HepG2 (cell line): ENCODE measurements around the gene GPR42. TPM values are rescaled to one million over a fixed set of nuclear protein-coding genes. Genes with fewer than 3 reads are reported as not detected.

Experiments used
- GATA4 ChIP-seq: sonication (generic); IDR thresholded peaks from 2 replicates; pipeline ENCODE4 v1.6.1; 2016; ENCODE audit warnings: antibody characterized with exemption, low read depth, borderline replicate concordance
- NR2F6 ChIP-seq, 2 experiments: IDR thresholded peaks; 2 replicates each; pipeline ENCODE4 v1.6.1; 2016; ENCODE audit warnings: antibody characterized with exemption in 1 of 2, mild to moderate bottlenecking in 1 of 2
- SAP130 ChIP-seq: IDR thresholded peaks from 2 replicates; pipeline ENCODE4 v1.6.1; 2016; ENCODE audit warnings: low read depth
- SOX13 ChIP-seq, 3 experiments: fragments of 450-650 bp in 1 of 3; sonication (generic) in 1 of 3; formaldehyde crosslinking in 1 of 3; IDR thresholded peaks in 2 of 3; conservative IDR thresholded peaks in 1 of 3; 2 replicates each; pipeline versions ENCODE4 v1.5.0 to v1.6.1; 2016 to 2020; ENCODE audit warnings: antibody characterized with exemption in 1 of 3, mild to moderate bottlenecking in 1 of 3, missing compliant biosample characterization in 1 of 3, missing genetic modification reagents in 1 of 3, moderate library complexity in 1 of 3
- ZNF318 ChIP-seq: sonication (generic); formaldehyde crosslinking; IDR thresholded peaks from 2 replicates; pipeline ENCODE4 v1.4.0; 2020; ENCODE audit warnings: mild to moderate bottlenecking, missing genetic modification reagents
- ZNF414 ChIP-seq: sonication (generic); formaldehyde crosslinking; IDR thresholded peaks from 2 replicates; pipeline ENCODE4 v1.5.0; 2020; ENCODE audit warnings: missing genetic modification reagents
- ZNF644 ChIP-seq: IDR thresholded peaks from 2 replicates; pipeline ENCODE4 v1.6.1; 2016; ENCODE audit warnings: low read depth
- ZNF672 ChIP-seq: sonication (generic); formaldehyde crosslinking; IDR thresholded peaks from 2 replicates; pipeline ENCODE4 v1.8.1; 2022; ENCODE audit warnings: missing genetic modification reagents
- polyA plus RNA-seq, 8 experiments: library from polyadenylated mRNA; depleted of rRNA in 3 of 8; stranded (reverse) in 7 of 8; unstranded in 1 of 8; fragments of >200 nt; fragmentation: Illumina TruSeq in 4 of 8; extraction: Trizol in 4 of 8; gene quantifications; 2 replicates each; pipeline versions ENCODE4 v1.2.1 to v1.2.3, GENCODE V29; 2011 to 2016; ENCODE audit warnings: low read depth in 4 of 8, missing spikeins in 1 of 8, mixed read lengths in 1 of 8; ENCODE audit not compliant: insufficient read depth in 1 of 8
- total RNA-seq, 5 experiments: library from RNA; depleted of rRNA; stranded (reverse); fragments of >200 nt; fragmentation: Illumina TruSeq; extraction: Trizol; gene quantifications; 2 replicates each; pipeline ENCODE4 v1.2.3, GENCODE V29; 2016; ENCODE audit warnings: low read depth in 1 of 5
- TF ChIP-seq, protein P1 (sequence below): sonication (generic); formaldehyde crosslinking; IDR thresholded peaks from 2 replicates; pipeline ENCODE4 v1.8.0; 2022; ENCODE audit warnings: missing genetic modification reagents, mild to moderate bottlenecking, borderline replicate concordance
- TF ChIP-seq, protein P2 (sequence below): sonication (generic); formaldehyde crosslinking; IDR thresholded peaks from 2 replicates; pipeline ENCODE4 v1.5.1; 2020; ENCODE audit warnings: mild to moderate bottlenecking, missing genetic modification reagents, borderline replicate concordance

GPR42 gene
- total and polyA plus RNA-seq, 2 of the 13 experiments (the other 11 are each of a cell fraction or from before 2014, with no cell fraction given), result not detected

DNA sequence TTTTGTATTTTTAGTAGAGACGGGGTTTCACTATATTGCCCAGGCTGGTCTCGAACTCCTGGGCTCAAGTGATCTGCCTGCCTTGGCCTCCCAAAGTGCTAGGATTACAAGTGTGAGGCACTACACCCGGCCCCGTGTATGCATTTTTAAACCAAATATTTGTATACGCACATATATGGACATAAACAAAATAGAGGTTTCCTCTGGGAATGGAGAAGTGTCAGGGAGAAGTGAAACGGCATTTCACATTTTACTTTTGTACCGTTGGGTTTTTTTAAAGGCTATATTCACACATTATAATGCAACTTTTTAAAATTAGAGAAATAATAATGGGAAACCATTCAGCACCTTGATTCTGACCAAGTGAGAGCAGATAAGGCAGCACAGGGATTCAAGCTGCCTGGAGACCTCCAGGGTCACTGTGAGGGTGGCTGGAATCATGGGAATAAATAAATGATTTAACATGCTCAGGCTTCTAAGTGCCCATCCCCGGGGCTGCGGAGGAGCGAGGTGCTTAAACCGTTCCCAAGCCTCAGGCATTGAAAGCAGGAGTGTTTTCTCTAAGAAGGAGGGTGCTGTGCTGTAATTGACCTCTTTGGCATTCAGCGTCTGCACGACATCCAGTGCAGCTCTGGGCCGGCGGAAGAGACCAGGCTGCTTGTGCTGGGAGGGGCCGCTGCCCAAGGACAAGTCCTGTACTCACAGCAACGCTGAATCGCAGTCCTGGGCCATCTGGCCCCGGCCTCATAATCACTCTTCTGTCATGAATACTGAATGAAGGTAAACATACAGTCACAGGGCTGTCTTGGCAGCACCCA, 24.7 kb downstream of the GPR42 start (continued):
- no peak for TF ChIP-seq SOX13 (IDR thresholded peaks at IDR 0.05)
- TF ChIP-seq SOX13 (CRISPR knock-in tag; conservative IDR thresholded peaks at IDR 0.05 in 1 of 2, IDR thresholded peaks at IDR 0.05 in 1 of 2), result peak in 1 of 2 experiments; percentile 34; a peak in 2 of 4 replicates
- TF ChIP-seq, protein P1, sequence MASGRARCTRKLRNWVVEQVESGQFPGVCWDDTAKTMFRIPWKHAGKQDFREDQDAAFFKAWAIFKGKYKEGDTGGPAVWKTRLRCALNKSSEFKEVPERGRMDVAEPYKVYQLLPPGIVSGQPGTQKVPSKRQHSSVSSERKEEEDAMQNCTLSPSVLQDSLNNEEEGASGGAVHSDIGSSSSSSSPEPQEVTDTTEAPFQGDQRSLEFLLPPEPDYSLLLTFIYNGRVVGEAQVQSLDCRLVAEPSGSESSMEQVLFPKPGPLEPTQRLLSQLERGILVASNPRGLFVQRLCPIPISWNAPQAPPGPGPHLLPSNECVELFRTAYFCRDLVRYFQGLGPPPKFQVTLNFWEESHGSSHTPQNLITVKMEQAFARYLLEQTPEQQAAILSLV (CRISPR knock-in tag), result no peak
- TF ChIP-seq NR2F6 (IDR thresholded peaks at IDR 0.05), result peak; percentile 22; the same call in 1 of the 2 replicates
- TF ChIP-seq NR2F6 (CRISPR knock-in tag; IDR thresholded peaks at IDR 0.05), result peak; percentile 75
- TF ChIP-seq, protein P2, sequence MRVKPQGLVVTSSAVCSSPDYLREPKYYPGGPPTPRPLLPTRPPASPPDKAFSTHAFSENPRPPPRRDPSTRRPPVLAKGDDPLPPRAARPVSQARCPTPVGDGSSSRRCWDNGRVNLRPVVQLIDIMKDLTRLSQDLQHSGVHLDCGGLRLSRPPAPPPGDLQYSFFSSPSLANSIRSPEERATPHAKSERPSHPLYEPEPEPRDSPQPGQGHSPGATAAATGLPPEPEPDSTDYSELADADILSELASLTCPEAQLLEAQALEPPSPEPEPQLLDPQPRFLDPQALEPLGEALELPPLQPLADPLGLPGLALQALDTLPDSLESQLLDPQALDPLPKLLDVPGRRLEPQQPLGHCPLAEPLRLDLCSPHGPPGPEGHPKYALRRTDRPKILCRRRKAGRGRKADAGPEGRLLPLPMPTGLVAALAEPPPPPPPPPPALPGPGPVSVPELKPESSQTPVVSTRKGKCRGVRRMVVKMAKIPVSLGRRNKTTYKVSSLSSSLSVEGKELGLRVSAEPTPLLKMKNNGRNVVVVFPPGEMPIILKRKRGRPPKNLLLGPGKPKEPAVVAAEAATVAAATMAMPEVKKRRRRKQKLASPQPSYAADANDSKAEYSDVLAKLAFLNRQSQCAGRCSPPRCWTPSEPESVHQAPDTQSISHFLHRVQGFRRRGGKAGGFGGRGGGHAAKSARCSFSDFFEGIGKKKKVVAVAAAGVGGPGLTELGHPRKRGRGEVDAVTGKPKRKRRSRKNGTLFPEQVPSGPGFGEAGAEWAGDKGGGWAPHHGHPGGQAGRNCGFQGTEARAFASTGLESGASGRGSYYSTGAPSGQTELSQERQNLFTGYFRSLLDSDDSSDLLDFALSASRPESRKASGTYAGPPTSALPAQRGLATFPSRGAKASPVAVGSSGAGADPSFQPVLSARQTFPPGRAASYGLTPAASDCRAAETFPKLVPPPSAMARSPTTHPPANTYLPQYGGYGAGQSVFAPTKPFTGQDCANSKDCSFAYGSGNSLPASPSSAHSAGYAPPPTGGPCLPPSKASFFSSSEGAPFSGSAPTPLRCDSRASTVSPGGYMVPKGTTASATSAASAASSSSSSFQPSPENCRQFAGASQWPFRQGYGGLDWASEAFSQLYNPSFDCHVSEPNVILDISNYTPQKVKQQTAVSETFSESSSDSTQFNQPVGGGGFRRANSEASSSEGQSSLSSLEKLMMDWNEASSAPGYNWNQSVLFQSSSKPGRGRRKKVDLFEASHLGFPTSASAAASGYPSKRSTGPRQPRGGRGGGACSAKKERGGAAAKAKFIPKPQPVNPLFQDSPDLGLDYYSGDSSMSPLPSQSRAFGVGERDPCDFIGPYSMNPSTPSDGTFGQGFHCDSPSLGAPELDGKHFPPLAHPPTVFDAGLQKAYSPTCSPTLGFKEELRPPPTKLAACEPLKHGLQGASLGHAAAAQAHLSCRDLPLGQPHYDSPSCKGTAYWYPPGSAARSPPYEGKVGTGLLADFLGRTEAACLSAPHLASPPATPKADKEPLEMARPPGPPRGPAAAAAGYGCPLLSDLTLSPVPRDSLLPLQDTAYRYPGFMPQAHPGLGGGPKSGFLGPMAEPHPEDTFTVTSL, result peak; percentile 44; the same call in 1 of the 2 replicates
- peak; percentile 63; the same call in 1 of the 2 replicates for TF ChIP-seq SAP130
- TF ChIP-seq ZNF318 (CRISPR knock-in tag), result no peak
- TF ChIP-seq ZNF414 (CRISPR knock-in tag), result no peak
- TF ChIP-seq ZNF644 (CRISPR knock-in tag), result no peak
- TF ChIP-seq GATA4, result no peak
- TF ChIP-seq ZNF672 (CRISPR knock-in tag), result no peak
